Measurements from ENCODE around the gene NELFB. TPM values are rescaled to one million over a fixed set of nuclear protein-coding genes. Genes with fewer than 3 reads are reported as not detected.

Gene NELFB
- total and polyA plus RNA-seq, 9 of the 15 experiments (the other 6 are each of a cell fraction or from before 2014, with no cell fraction given) = 0.24 to 84.0 (median 29.7) TPM

DNA sequence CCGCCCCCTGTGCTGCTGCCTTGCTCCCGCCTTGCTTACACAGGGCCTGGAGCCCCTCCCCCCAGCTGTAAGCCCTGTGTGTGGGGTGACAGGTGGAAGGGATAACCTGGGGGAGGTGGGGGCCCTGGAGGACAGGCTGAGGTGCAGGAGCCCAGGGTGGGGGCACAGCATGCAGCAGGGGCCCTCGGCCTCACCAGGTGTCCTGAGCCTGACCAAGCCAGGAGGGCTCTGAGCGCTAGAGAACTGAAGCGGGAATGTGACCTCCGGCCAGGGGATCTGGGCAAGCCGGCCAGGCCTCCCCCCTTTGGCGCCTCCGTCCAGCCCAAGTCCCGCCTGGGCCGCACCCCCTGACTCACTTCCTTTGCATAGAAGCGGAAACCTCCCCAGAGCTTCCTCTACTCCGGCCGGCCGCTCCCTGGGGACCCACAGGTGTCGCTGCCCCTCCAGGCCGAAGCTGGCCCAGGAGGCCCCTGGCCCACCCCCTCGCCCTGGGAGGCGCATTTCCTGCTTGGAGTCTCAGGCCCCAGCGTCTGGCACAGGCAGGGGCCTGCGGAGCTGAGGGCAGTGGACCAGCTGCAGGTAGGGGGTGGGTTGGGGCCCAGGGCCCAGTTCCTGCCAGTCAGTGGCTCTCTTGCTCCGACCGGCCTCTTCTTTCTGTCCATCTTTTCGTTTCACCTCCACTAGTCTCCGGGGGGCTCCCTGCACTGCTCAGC lies 22.4 kb downstream of the NELFB start, which contains the start of gene TOR4A (continued):
- TF ChIP-seq, protein P1, sequence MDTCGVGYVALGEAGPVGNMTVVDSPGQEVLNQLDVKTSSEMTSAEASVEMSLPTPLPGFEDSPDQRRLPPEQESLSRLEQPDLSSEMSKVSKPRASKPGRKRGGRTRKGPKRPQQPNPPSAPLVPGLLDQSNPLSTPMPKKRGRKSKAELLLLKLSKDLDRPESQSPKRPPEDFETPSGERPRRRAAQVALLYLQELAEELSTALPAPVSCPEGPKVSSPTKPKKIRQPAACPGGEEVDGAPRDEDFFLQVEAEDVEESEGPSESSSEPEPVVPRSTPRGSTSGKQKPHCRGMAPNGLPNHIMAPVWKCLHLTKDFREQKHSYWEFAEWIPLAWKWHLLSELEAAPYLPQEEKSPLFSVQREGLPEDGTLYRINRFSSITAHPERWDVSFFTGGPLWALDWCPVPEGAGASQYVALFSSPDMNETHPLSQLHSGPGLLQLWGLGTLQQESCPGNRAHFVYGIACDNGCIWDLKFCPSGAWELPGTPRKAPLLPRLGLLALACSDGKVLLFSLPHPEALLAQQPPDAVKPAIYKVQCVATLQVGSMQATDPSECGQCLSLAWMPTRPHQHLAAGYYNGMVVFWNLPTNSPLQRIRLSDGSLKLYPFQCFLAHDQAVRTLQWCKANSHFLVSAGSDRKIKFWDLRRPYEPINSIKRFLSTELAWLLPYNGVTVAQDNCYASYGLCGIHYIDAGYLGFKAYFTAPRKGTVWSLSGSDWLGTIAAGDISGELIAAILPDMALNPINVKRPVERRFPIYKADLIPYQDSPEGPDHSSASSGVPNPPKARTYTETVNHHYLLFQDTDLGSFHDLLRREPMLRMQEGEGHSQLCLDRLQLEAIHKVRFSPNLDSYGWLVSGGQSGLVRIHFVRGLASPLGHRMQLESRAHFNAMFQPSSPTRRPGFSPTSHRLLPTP (IDR thresholded peaks at IDR 0.05; ENCODE audit: borderline replicate concordance, extremely low read depth, insufficient read length) = no peak
- no peak for TF ChIP-seq PTRF (tag; IDR thresholded peaks at IDR 0.05)
- TF ChIP-seq NR1H2 (CRISPR knock-in tag; IDR thresholded peaks at IDR 0.05) = no peak
- no peak; the same call in 1 of the 2 replicates for TF ChIP-seq ERF (CRISPR knock-in tag; IDR thresholded peaks at IDR 0.05)
- peak; percentile 85 for TF ChIP-seq HNRNPL (IDR thresholded peaks at IDR 0.05; ENCODE audit: low read depth, low read length)
- peak; percentile 91 for TF ChIP-seq FOSL1 (tag; conservative IDR thresholded peaks at IDR 0.05)
- no peak for TF ChIP-seq GATA2 (CRISPR knock-in tag; IDR thresholded peaks at IDR 0.05)
- peak; percentile 78 for TF ChIP-seq POLR2B (IDR thresholded peaks at IDR 0.05; ENCODE audit: low read depth, partially characterized antibody)
- TF ChIP-seq, protein P2, sequence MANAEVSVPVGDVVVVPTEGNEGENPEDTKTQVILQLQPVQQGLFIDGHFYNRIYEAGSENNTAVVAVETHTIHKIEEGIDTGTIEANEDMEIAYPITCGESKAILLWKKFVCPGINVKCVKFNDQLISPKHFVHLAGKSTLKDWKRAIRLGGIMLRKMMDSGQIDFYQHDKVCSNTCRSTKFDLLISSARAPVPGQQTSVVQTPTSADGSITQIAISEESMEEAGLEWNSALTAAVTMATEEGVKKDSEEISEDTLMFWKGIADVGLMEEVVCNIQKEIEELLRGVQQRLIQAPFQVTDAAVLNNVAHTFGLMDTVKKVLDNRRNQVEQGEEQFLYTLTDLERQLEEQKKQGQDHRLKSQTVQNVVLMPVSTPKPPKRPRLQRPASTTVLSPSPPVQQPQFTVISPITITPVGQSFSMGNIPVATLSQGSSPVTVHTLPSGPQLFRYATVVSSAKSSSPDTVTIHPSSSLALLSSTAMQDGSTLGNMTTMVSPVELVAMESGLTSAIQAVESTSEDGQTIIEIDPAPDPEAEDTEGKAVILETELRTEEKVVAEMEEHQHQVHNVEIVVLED (CRISPR knock-in tag; IDR thresholded peaks at IDR 0.05) = no peak
- TF ChIP-seq NELFE (IDR thresholded peaks at IDR 0.05; ENCODE audit: insufficient read depth, insufficient read length) = no peak
- TF ChIP-seq NRF1 (conservative IDR thresholded peaks at IDR 0.05 in 1 of 2, IDR thresholded peaks at IDR 0.05 in 1 of 2) = peak; percentile 59 to 68
- no peak for TF ChIP-seq NFYB (IDR thresholded peaks at IDR 0.05; ENCODE audit: extremely low read depth, insufficient read length)
- TF ChIP-seq TAF1 (IDR thresholded peaks at IDR 0.05; ENCODE audit: control insufficient read depth, extremely low read depth, insufficient read depth, low read length, severe bottlenecking) = peak; percentile 77
- no peak for TF ChIP-seq POU5F1 (IDR thresholded peaks at IDR 0.05; ENCODE audit: borderline replicate concordance, low read depth, low read length, partially characterized antibody)
- TF ChIP-seq GTF2A2 (tag; IDR thresholded peaks at IDR 0.05) = no peak
